ENCODE results near the gene ADAMTS18.
A peak's percentile ranks its signal among the peaks of the same experiment; 100 is the strongest.
"Not testable (repeated sequence)": the region's sequence is repeated elsewhere in the genome, so short reads cannot be mapped to it uniquely, and the experiment has no call there.

ADAMTS18 gene

DNA sequence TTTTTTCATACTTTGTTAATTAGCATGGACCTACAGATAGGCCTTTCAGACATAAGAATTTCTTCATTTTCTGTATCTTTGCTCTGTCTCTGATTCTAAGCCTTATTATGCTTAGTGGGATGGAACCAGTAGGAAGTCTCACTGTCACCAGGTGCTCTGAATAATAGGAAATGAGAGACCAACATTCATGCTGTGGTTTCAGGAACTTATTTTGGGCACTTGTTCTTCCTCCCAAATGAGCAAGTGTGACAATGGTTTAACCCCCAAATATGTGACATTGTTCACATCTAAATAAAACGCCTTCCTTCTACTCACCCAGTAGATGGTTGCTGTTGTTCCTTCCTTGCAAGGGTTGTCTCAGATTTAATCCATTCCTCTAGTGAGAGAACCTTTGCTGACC lies 135.4 kb downstream of the ADAMTS18 start:
- no peak for DNase-seq (ENCODE audit: low read depth, low spot score)
- H3K4me3 ChIP-seq (ENCODE audit: low read length) = no peak overlapping the region

DNA sequence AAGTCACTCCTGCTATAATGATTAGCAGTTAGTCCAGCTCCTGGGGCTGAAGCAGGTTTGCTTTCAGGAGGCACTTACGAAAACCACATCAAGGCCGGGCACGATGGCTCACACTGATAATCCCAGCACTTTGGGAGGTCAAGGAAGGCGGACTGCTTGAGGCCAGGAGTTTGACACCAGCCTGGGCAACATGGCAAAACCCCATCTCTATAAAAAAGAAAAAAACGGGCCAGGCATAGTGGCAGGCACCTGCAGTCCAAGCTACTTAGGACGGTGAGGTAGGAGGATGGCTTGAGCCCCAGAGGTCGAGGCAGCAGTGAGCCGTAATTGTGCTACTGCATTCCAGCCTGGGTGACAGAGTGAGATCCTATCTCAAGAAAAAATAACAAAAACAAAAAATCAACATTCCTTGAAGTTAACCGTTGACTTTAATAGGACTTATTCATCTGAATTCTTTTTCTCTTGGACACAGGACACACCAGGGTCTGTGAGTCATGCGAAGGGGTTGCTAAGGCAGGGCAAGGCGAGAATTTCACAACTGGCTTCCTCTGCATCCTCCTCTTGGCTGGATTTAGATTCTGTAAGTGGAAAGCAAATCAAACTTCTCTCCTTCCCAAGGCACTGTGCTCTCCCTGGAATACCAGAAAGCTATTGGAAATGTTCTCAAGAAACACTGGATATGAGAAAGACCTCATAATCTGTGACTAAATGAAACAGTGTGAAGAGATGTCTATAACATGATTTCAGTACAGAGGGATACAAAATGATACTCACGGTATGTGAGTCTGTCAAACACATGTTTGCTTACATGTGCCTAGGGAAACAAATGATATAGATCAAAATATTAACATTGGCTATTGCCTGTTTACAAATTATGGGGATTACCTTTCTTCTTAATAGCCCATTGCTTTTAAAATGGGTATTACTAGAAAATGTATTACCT lies 136.1 kb downstream of the ADAMTS18 start:
- H3K4me3 ChIP-seq (ENCODE audit: low read length) = no peak overlapping the region
- DNase-seq (ENCODE audit: low read depth, low spot score) = no peak

DNA sequence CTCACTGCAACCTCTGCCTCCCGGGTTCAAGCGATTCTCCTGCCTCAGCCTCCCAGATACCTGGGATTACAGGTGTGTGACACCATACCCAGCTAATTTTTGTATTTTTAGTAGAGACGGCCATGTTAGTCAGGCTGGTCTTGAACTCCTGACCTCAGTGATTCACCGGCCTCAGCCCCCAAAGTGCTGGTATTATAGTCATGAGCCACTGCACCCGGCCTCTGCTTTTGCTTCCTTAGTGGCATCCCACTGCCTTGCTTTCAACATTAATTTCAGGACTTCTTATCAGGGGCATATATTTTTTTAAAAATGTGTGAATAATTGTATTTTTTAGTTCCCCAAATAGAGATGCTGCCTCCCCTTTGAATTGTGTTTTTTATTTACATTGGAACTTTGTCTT lies 136.8 kb downstream of the ADAMTS18 start:
- no peak for DNase-seq (ENCODE audit: low read depth, low spot score)
- no peak overlapping the region for H3K4me3 ChIP-seq (ENCODE audit: low read length)

DNA sequence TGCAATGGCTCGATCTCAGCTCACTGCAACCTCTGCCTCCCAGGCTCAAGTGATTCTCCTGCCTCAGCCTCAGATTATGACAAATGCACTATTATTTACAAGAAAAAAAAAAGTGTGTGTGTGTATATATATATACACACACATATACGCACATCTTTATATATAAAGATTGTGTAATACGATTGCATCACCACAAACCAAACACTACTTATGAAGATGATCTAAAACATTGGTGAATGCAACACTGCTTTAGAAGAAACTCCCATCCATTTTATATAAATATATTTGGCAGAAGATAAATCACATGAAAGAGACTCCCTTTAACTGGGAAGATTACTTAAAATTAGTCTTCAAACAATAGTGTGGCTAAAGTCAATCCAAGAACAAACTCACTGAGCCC lies 138.9 kb downstream of the ADAMTS18 start:
- no peak for DNase-seq (ENCODE audit: low read depth, low spot score)
- H3K4me3 ChIP-seq (ENCODE audit: low read length) = no peak overlapping the region

DNA sequence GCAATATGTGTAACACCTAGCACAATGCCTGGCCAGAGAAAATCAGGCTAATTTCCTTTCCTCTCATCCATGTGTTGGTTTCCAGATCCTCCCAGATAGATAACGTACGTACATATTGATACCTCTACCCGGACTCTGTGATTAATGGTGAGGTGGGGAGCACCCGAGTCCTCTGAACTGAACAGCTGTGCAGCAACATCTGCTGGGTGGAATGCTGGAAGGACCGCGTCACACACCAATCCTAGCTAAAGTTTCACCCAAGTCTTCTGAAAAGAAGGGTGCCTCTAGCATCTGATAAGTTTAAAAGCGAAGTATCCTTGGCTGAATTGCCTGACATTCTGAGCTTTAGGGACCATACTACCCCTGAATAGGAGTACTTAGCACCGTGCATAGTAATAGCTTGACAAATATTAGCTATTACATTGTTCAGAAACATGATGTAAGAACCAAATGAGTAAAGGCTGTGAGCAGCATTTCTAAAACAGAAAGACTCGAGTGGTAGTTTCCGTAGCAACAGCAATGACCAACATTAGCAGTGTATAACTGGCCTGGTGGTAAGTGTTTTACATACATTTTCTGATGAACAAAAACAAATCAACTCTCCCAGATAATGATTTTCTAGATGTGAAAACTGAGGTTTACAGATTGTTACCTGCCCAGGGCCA lies 144.3 kb downstream of the ADAMTS18 start:
- H3K4me3 ChIP-seq (ENCODE audit: low read length) = no peak overlapping the region
- DNase-seq (ENCODE audit: low read depth, low spot score) = no peak

DNA sequence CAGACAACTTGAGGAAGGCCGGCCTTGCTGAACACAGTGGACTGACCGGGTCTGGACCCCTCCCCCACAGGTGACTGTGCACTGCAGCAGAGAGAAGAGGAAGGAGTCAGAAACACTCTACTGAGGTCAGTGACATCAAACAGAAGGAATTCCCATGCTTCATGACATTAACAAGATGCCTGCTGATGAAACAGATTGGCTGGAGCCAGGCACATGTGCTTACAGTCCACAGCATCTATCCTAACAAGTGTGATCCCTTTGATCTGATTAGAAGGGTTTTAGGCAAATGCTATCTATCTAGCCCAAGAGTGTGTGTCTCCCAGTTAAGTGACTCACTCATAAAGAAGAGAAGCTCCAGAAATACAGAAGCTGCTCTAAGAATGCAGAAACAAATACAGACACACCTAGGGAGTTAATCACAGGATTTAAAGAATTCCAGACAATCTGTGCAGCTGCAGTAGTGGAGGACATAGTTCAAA lies 145.5 kb downstream of the ADAMTS18 start:
- no peak overlapping the region for H3K4me3 ChIP-seq (ENCODE audit: low read length)
- no peak for DNase-seq (ENCODE audit: low read depth, low spot score)

DNA sequence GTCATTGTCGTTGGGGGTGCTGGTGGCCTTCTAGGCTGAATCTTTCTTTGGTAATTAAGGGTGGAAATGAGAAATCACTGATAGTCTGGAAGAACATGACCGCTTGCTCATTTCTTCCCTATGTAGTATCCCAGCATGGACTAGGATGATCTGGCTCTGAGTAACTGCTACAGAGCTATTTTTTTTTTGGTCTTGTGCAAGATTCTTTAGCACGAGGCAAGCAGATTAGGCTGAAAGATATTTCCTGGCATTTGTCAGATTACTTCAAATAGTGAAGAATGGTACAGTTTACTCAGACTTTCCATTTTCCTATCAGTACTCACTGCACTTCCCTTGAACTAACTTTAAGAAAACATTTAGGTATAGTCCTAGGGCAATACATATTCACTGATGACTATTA lies 146.6 kb downstream of the ADAMTS18 start:
- H3K4me3 ChIP-seq (ENCODE audit: low read length) = no peak overlapping the region
- no peak for DNase-seq (ENCODE audit: low read depth, low spot score)

DNA sequence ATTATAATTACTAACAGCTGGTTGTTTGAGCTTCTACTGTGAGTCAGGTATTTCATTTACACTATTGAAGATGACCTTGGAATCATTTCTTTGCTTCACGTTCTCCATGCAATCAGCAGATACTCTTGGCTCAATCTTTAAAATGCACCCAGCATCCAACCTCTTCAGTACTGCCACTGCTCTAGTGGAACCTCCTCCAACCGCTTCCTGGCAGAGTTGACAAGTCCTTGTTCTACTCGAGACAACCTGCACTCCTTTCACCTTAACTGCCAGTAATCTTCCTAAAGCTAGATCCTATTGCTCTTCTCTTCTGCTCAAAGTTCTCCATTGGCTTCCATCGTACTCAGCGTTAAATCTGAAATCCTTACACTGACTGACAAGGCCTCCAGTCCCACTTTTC lies 149.2 kb downstream of the ADAMTS18 start:
- H3K4me3 ChIP-seq (ENCODE audit: low read length) = no peak overlapping the region
- DNase-seq (ENCODE audit: low read depth, low spot score) = no peak

DNA sequence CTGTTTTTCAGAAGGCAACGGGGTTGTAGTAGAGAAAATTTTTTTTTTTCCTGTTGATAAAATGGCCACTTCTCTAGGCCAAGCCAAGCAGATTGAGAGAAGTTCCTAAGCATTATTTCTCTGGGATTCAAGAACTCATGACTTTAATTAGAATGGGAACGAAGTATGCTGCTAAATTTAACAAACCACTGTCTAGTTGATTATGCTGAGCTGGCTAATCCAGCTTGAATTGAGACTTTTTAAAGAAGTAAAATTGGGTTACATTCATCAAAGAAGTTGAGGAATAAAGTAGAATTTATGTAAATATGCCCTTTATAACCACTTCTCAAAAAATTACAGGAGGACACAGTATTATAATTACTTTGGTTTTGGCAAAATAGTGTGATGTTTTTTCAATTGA lies 152.5 kb downstream of the ADAMTS18 start:
- no peak overlapping the region for H3K4me3 ChIP-seq (ENCODE audit: low read length)

DNA sequence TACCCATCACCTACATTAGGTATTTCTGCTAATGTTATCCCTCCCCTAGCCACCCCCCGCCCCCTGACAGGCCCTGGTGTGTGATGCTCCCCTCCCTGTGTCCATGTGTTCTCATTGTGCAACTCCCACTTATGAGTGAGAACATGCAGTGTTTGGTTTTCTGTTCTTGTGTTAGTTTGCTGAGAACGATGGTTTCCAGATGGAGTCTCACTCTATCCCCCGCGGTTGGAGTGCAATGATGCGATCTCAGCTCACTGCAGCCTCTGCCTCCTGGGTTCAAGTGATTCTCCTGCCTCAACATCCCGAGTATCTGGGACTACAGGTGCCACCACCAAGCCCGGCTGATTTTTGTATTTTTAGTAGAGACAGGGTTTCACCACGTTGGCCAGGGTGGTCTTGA lies 155.5 kb downstream of the ADAMTS18 start:
- not testable (repeated sequence) for H3K4me3 ChIP-seq (ENCODE audit: low read length); DNase-seq (ENCODE audit: low read depth, low spot score)

More for the DNA sequence above, 152.5 kb downstream of the ADAMTS18 start:
- DNase-seq (ENCODE audit: low read depth, low spot score) = no peak

DNA sequence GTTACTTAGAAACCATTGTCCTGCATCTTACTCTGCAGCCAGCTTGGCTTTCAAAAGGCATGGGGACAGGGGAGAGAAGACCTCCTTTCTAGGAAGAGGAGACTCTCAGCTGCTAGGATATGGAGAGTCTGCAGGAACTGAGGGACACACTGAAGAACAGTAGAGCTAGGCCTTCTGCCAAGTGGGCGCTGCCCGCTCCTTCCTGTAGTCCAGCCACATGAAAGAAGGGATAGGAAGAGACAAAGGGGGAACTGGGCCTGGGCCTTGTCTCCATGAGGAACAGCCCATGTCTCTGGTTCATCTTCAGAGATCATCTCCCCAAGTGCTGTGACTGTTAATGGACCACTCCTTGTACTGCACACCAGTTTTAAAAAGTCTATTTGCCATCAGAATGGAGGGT lies 157.3 kb downstream of the ADAMTS18 start:
- no peak for DNase-seq (ENCODE audit: low read depth, low spot score)
- no peak overlapping the region for H3K4me3 ChIP-seq (ENCODE audit: low read length)

DNA sequence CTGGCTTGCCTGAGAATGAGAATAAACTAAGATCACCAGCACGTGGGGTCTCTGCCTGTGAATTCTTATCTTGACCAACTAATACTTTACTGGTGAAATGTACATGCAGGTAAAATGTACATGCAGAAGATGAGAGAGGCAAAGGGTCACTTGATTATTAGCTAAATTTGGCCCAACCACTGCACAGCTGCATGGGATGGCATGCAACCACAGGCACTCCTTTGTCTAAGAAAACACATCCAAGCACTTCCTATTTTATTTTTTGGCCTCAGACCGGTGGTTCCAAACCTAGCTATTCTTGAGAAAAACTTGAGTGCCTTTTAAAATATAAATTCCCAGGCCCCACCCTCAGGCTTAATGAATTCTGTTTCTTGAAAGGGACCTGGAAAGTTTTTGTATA lies 157.7 kb downstream of the ADAMTS18 start:
- DNase-seq (ENCODE audit: low read depth, low spot score) = no peak
- no peak overlapping the region for H3K4me3 ChIP-seq (ENCODE audit: low read length)

DNA sequence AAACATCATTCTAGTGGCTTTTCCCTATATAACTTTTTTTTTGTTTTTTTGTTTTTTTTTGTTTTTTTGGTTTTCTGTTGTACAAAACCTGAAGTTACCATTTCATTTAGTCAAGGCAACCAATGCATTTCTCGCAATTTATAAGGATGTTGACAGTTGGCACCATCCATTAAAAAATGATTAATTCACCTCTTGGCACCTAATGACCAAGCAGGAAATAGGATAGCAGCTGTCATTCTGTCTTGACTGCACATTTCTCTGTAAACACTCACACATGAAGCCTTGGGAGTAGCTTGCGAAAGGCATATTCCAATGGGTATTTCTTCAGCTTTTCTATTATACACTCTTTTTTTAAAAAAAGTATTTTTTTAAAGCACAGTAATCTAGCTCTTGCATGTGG lies 158.2 kb downstream of the ADAMTS18 start:
- DNase-seq (ENCODE audit: low read depth, low spot score) = no peak

DNA sequence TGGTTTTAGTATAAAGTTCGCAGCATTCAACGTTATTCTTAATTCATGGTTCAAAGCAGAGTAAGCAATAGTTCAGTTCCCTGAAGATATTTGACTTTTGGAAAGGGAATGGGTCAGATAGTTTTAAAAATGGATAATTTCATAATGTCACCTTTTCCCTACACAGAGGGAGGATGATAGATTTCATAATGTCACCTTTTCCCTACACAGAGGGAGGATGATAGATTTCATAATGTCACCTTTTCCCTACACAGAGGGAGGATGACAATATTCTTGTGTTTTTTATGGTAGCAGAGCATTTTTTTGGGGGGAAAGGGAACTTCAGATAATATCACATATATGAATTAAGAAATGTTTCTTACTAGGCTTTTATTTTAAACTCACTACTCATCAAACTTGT lies 159.5 kb downstream of the ADAMTS18 start:
- not testable (repeated sequence) for DNase-seq (ENCODE audit: low read depth, low spot score); H3K4me3 ChIP-seq (ENCODE audit: low read length)

More for the DNA sequence above, 158.2 kb downstream of the ADAMTS18 start:
- no peak overlapping the region for H3K4me3 ChIP-seq (ENCODE audit: low read length)

DNA sequence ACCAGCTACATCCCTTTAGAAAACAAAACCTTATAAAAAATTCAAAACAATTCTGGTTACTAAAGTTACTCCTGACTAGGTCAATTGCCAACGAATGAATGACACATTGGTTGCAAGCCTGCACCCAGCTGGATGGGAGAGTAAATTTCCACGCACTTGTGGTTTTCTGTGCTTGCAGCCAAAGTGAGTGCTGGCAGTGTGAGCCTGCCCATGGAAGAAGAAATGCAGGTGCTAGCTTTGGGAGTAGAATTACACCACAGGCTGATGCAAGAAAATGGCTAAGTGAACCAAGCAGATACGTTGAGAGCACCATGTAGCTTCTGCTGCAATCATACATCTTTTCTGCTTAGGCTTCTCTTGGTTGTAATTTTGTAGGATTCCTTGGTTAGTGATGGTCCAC lies 161.0 kb downstream of the ADAMTS18 start:
- no peak overlapping the region for H3K4me3 ChIP-seq (ENCODE audit: low read length)
- DNase-seq (ENCODE audit: low read depth, low spot score) = peak; percentile 63

DNA sequence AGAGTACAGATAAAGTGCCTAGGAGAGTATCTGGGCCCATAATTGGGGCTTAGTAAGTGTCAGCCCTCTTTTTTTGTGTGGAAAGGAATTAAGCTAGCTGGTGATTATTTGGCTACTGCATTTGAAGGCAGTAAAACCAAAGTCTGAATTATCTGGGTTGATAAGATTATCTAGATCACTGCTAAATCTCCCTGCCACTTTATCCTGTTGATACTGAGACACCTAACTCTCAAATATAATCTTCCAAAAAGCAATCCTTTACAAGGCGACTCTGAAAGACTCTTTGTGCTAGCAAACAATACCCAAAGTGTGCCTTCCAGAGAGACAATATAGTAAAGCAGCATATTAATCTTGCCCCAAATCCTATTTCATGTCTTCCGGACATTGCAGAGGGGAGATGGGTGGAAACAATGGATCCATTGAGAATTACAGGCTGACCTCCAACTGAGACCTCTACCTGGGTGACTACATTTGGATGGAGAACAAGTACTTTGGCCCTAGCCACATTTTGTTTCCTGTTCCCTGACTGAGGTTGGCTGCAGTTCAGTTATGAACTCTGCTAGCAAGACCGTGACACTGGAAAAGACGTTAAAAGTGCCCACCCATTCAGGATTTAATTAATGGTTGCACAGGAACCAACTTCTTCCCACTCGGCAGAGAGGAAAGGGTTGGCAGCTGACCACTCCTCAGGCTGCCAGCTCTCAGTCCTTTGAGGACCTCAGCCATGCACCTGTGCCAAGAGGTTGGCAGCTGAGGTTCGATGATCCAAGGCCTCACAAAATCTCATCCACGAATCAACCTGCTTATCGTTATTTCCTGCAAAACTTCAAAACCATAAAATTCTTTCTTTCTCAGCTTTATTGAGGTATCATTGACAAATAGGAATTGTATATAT lies 163.1 kb downstream of the ADAMTS18 start:
- DNase-seq (ENCODE audit: low read depth, low spot score) = no peak
- no peak overlapping the region for H3K4me3 ChIP-seq (ENCODE audit: low read length)

DNA sequence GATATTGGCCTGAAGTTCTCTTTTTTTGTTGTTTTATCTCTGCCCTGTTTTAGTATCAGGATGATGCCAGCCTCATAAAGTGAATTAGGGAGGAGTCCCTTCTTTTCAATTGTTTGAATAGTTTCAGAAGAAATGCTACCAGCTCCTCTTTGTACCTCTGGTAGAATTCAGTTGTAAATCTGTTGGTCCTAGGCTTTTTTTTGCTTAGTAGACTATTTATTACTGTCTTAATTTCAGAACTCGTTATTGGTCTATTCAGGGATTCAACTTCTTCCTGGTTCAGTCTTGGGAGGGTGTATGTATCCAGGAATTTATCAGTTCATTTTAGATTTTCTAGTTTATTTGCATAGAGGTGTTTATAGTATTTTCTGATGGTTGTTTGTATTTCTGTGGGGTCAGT lies 168.6 kb downstream of the ADAMTS18 start:
- not testable (repeated sequence) for DNase-seq (ENCODE audit: low read depth, low spot score); H3K4me3 ChIP-seq (ENCODE audit: low read length)

DNA sequence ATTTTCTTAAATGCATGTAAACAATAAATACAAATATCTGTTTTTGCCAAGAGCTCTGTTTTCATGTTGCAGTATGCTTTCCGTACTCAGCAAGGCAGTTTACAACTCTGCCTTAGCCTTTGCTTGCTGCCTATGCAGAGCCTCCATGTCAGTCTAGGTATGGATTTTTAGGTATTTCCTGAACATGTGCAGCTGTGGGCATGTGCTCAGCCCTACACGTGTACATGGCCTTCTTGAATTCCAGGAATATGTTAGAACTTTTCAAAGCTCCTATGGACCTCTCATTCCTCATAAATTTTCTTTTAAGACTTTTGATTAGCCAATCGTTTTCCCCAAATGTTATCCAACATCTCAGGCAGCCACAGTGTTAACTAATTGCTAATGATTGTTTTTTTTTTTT lies 171.9 kb downstream of the ADAMTS18 start:
- no peak for DNase-seq (ENCODE audit: low read depth, low spot score)
- no peak overlapping the region for H3K4me3 ChIP-seq (ENCODE audit: low read length)

DNA sequence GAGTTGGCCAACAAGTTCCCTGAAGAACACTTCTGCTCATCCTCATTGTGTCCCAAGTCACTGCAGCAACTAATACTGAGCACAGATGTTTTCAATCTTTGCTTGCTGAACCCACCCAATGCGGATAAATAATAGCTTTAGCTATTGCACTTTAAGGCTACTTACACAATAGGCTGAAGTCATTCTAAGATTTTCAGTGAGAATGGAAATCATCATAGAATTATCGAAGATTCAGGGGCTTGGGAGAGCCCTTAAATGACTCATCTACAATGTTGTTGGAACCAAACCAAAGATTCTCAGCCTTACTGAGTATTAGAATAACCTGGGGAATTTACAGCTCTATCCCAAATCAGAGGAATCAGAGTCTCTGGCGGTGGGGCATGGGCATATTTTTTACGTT lies 184.4 kb downstream of the ADAMTS18 start:
- DNase-seq (ENCODE audit: low read depth, low spot score) = no peak
- H3K4me3 ChIP-seq (ENCODE audit: low read length) = no peak overlapping the region
